Tibial artery (tissue), 4 donors: Measurements from ENCODE around the gene CCDC186.

Source experiments
- DNase-seq, 2 donors: peaks; one replicate each; pipeline ENCODE4 v3.0.0-alpha.2; 2019
- H3K27ac ChIP-seq, 2 donors: fragments of 200-600 bp; sonication (generic) in 1 of 2; 1 replicate in 1 of 2; 2 replicates in 1 of 2; pipeline ENCODE4 v1.5.1; 2018 to 2019; ENCODE audit warnings: mild to moderate bottlenecking in 1 of 2
- H3K27me3 ChIP-seq, 2 donors: fragments of 200-600 bp; sonication (generic) in 1 of 2; one replicate each; pipeline versions ENCODE4 v1.5.1 to v1.6.0; 2016 to 2019
- H3K36me3 ChIP-seq, 3 donors: fragments of 200-600 bp; sonication (generic) in 2 of 3; one replicate each; pipeline ENCODE4 v1.5.1; 2016 to 2019; ENCODE audit warnings: mild to moderate bottlenecking in 2 of 3
- H3K4me1 ChIP-seq, 4 donors: fragments of 200-600 bp; sonication (generic) in 2 of 4; 1 replicate in 3 of 4; 2 replicates in 1 of 4; pipeline ENCODE4 v1.5.1; 2016 to 2019
- H3K4me3 ChIP-seq, 2 donors: fragments of 200-600 bp; sonication (generic) in 1 of 2; 1 replicate in 1 of 2; 2 replicates in 1 of 2; pipeline ENCODE4 v1.5.1; 2018 to 2019; ENCODE audit warnings: mild to moderate bottlenecking in 2 of 2
- H3K9me3 ChIP-seq, 3 donors: fragments of 200-600 bp; sonication (generic) in 1 of 3; one replicate each; pipeline ENCODE4 v1.5.1; 2016 to 2019
- CTCF ChIP-seq, 2 experiments: fragments of 200-600 bp in 1 of 2; fragments of 450-650 bp in 1 of 2; IDR thresholded peaks; one replicate each; pipeline ENCODE4 v1.5.1; 2017 to 2019; ENCODE audit warnings: antibody characterized with exemption in 2 of 2, mild to moderate bottlenecking in 1 of 2, moderate library complexity in 1 of 2
- intact Hi-C: fragments of 100-400 bp; cut with DNase I; formaldehyde crosslinking; loops from one replicate; pipeline ENCODE4 v1.15.0; 2023; ENCODE audit warnings: low total_unique reads

The CCDC186 gene

GRCh38 chr10:114212153-114212552 lies 38.1 kb upstream of the CCDC186 start:
- H3K36me3 ChIP-seq = no peaks in the 10 kb centered on the region
- H3K4me3 ChIP-seq = no peak overlapping the region
- no peaks in the 10 kb centered on the region for H3K27me3 ChIP-seq
- no peak overlapping the region for H3K27ac ChIP-seq
- no peak for TF ChIP-seq CTCF (IDR thresholded peaks at IDR 0.05)
- no peaks in the 10 kb centered on the region for H3K9me3 ChIP-seq
- DNase-seq = no peak
- no peaks in the 10 kb centered on the region for H3K4me1 ChIP-seq
- intact Hi-C loops = no loop called here

GRCh38 chr10:114208351-114208750 lies 34.3 kb upstream of the CCDC186 start:
- intact Hi-C loops = no loop called here
- DNase-seq = no peak
- Histone ChIP-seq H3K9me3 (no peaks in the 10 kb centered on the region), H3K27me3 (no peaks in the 10 kb centered on the region), H3K27ac (no peak overlapping the region), H3K4me3 (no peak overlapping the region), H3K4me1 (no peaks in the 10 kb centered on the region), H3K36me3 (no peaks in the 10 kb centered on the region)
- no peak for TF ChIP-seq CTCF (IDR thresholded peaks at IDR 0.05)

GRCh38 chr10:114207349-114207748 lies 33.3 kb upstream of the CCDC186 start:
- intact Hi-C loops = no loop called here
- TF ChIP-seq CTCF (IDR thresholded peaks at IDR 0.05) = no peak
- Histone ChIP-seq H3K36me3 (no peaks in the 10 kb centered on the region), H3K4me1 (no peaks in the 10 kb centered on the region), H3K4me3 (no peak overlapping the region), H3K27me3 (no peaks in the 10 kb centered on the region), H3K9me3 (no peaks in the 10 kb centered on the region), H3K27ac (no peak overlapping the region)
- DNase-seq = no peak

- Histone ChIP-seq H3K27ac (no peak overlapping the region), H3K4me3 (no peak overlapping the region), H3K27me3 (no peaks in the 10 kb centered on the region), H3K4me1 (no peaks in the 10 kb centered on the region), H3K9me3 (no peaks in the 10 kb centered on the region), H3K36me3 (no peaks in the 10 kb centered on the region)
- no peak for DNase-seq
- TF ChIP-seq CTCF (IDR thresholded peaks at IDR 0.05) = no peak
- intact Hi-C loops = no loop called here
Measured at GRCh38 chr10:114206902-114207301, 32.9 kb upstream of the CCDC186 start.

- no peak for DNase-seq
- Histone ChIP-seq H3K9me3 (no peaks in the 10 kb centered on the region), H3K27me3 (peaks cover 0 to 7% of the 10 kb centered on the region in 2 donors), H3K4me3 (no peak overlapping the region), H3K27ac (no peak overlapping the region), H3K4me1 (no peaks in the 10 kb centered on the region), H3K36me3 (no peaks in the 10 kb centered on the region)
- TF ChIP-seq CTCF (IDR thresholded peaks at IDR 0.05) = no peak
- intact Hi-C loops = no loop called here
Measured at GRCh38 chr10:114202812-114203211, 28.8 kb upstream of the CCDC186 start.

- Histone ChIP-seq H3K4me3 (no peak overlapping the region), H3K27ac (no peak overlapping the region), H3K27me3 (peaks cover 0 to 9% of the 10 kb centered on the region in 2 donors), H3K4me1 (no peaks in the 10 kb centered on the region), H3K9me3 (no peaks in the 10 kb centered on the region), H3K36me3 (no peaks in the 10 kb centered on the region)
- TF ChIP-seq CTCF (IDR thresholded peaks at IDR 0.05) = no peak
- DNase-seq = no peak
- intact Hi-C loops = no loop called here
Measured at GRCh38 chr10:114199239-114199638, 25.2 kb upstream of the CCDC186 start.
